ENCODE measurements around the gene CRYM. TPM values are rescaled to one million over a fixed set of nuclear protein-coding genes. Genes with fewer than 3 reads are reported as not detected.

CRYM gene
- total RNA-seq, 1 donor from 2014 or later = not detected

GRCh38 chr16:21233045-21233520 lies 45.0 kb downstream of the CRYM start:
- Histone ChIP-seq H3K27me3 (ENCODE audit: control insufficient read depth in 3 of 3, insufficient read depth in 3 of 3, low read length in 3 of 3) (peaks cover 0 to 5% (median 0%) of the 10 kb centered on the region in 3 donors), H3K4me1 (ENCODE audit: control insufficient read depth in 3 of 3, insufficient read depth in 3 of 3, low read length in 3 of 3) (no peaks in the 10 kb centered on the region), H3K4me3 (ENCODE audit: low read length in 3 of 3) (no peak overlapping the region), H3K9me3 (ENCODE audit: control insufficient read depth in 3 of 3, low read length in 3 of 3) (no peaks in the 10 kb centered on the region), H3K27ac (ENCODE audit: low read depth, low read length) (no peak overlapping the region), H3K9ac (ENCODE audit: low read depth in 1 of 3, low read length in 3 of 3) (no peak overlapping the region), H3K36me3 (ENCODE audit: control insufficient read depth in 3 of 3, insufficient read depth in 3 of 3, low read length in 3 of 3) (no peaks in the 10 kb centered on the region)

- H3K27ac ChIP-seq (ENCODE audit: low read depth, low read length) = no peak overlapping the region
- H3K4me3 ChIP-seq (ENCODE audit: low read length in 3 of 3) = no peak overlapping the region
- no peak overlapping the region for H3K9ac ChIP-seq (ENCODE audit: low read depth in 1 of 3, low read length in 3 of 3)
- peaks cover 0 to 4% (median 0%) of the 10 kb centered on the region in 3 donors for H3K27me3 ChIP-seq (ENCODE audit: control insufficient read depth in 3 of 3, insufficient read depth in 3 of 3, low read length in 3 of 3)
- H3K4me1 ChIP-seq (ENCODE audit: control insufficient read depth in 3 of 3, insufficient read depth in 3 of 3, low read length in 3 of 3) = no peaks in the 10 kb centered on the region
- H3K9me3 ChIP-seq (ENCODE audit: control insufficient read depth in 3 of 3, low read length in 3 of 3) = no peaks in the 10 kb centered on the region
- no peaks in the 10 kb centered on the region for H3K36me3 ChIP-seq (ENCODE audit: control insufficient read depth in 3 of 3, insufficient read depth in 3 of 3, low read length in 3 of 3)
These were observed 49.7 kb downstream of the CRYM start for GRCh38 chr16:21228361-21228872.

GRCh38 chr16:21227866-21228265 lies 50.2 kb downstream of the CRYM start:
- H3K36me3 ChIP-seq (ENCODE audit: control insufficient read depth in 3 of 3, insufficient read depth in 3 of 3, low read length in 3 of 3) = no peaks in the 10 kb centered on the region
- H3K4me3 ChIP-seq (ENCODE audit: low read length in 3 of 3) = no peak overlapping the region
- H3K4me1 ChIP-seq (ENCODE audit: control insufficient read depth in 3 of 3, insufficient read depth in 3 of 3, low read length in 3 of 3) = no peaks in the 10 kb centered on the region
- H3K9ac ChIP-seq (ENCODE audit: low read depth in 1 of 3, low read length in 3 of 3) = no peak overlapping the region
- H3K27me3 ChIP-seq (ENCODE audit: control insufficient read depth in 3 of 3, insufficient read depth in 3 of 3, low read length in 3 of 3) = peaks cover 0 to 4% (median 3%) of the 10 kb centered on the region in 3 donors
- no peak overlapping the region for H3K27ac ChIP-seq (ENCODE audit: low read depth, low read length)
- H3K9me3 ChIP-seq (ENCODE audit: control insufficient read depth in 3 of 3, low read length in 3 of 3) = no peaks in the 10 kb centered on the region

GRCh38 chr16:21226749-21227148 lies 51.3 kb downstream of the CRYM start:
- H3K9ac ChIP-seq (ENCODE audit: low read depth in 1 of 3, low read length in 3 of 3) = no peak overlapping the region
- H3K9me3 ChIP-seq (ENCODE audit: control insufficient read depth in 3 of 3, low read length in 3 of 3) = no peaks in the 10 kb centered on the region
- peaks cover 0 to 4% (median 4%) of the 10 kb centered on the region in 3 donors for H3K27me3 ChIP-seq (ENCODE audit: control insufficient read depth in 3 of 3, insufficient read depth in 3 of 3, low read length in 3 of 3)
- no peak overlapping the region for H3K27ac ChIP-seq (ENCODE audit: low read depth, low read length)
- H3K4me3 ChIP-seq (ENCODE audit: low read length in 3 of 3) = no peak overlapping the region
- H3K4me1 ChIP-seq (ENCODE audit: control insufficient read depth in 3 of 3, insufficient read depth in 3 of 3, low read length in 3 of 3) = no peaks in the 10 kb centered on the region
- H3K36me3 ChIP-seq (ENCODE audit: control insufficient read depth in 3 of 3, insufficient read depth in 3 of 3, low read length in 3 of 3) = no peaks in the 10 kb centered on the region

GRCh38 chr16:21224800-21225199 lies 53.3 kb downstream of the CRYM start:
- Histone ChIP-seq H3K4me1 (ENCODE audit: control insufficient read depth in 3 of 3, insufficient read depth in 3 of 3, low read length in 3 of 3) (no peaks in the 10 kb centered on the region), H3K36me3 (ENCODE audit: control insufficient read depth in 3 of 3, insufficient read depth in 3 of 3, low read length in 3 of 3) (no peaks in the 10 kb centered on the region), H3K9me3 (ENCODE audit: control insufficient read depth in 3 of 3, low read length in 3 of 3) (no peaks in the 10 kb centered on the region), H3K4me3 (ENCODE audit: low read length in 3 of 3) (no peak overlapping the region), H3K9ac (ENCODE audit: low read depth in 1 of 3, low read length in 3 of 3) (no peak overlapping the region), H3K27ac (ENCODE audit: low read depth, low read length) (no peak overlapping the region), H3K27me3 (ENCODE audit: control insufficient read depth in 3 of 3, insufficient read depth in 3 of 3, low read length in 3 of 3) (peaks cover 0 to 4% (median 4%) of the 10 kb centered on the region in 3 donors)

GRCh38 chr16:21223787-21224186 lies 54.3 kb downstream of the CRYM start:
- peaks cover 0 to 4% (median 4%) of the 10 kb centered on the region in 3 donors for H3K27me3 ChIP-seq (ENCODE audit: control insufficient read depth in 3 of 3, insufficient read depth in 3 of 3, low read length in 3 of 3)
- H3K27ac ChIP-seq (ENCODE audit: low read depth, low read length) = no peak overlapping the region
- no peaks in the 10 kb centered on the region for H3K4me1 ChIP-seq (ENCODE audit: control insufficient read depth in 3 of 3, insufficient read depth in 3 of 3, low read length in 3 of 3)
- no peak overlapping the region for H3K9ac ChIP-seq (ENCODE audit: low read depth in 1 of 3, low read length in 3 of 3)
- H3K9me3 ChIP-seq (ENCODE audit: control insufficient read depth in 3 of 3, low read length in 3 of 3) = no peaks in the 10 kb centered on the region
- H3K36me3 ChIP-seq (ENCODE audit: control insufficient read depth in 3 of 3, insufficient read depth in 3 of 3, low read length in 3 of 3) = no peaks in the 10 kb centered on the region
- H3K4me3 ChIP-seq (ENCODE audit: low read length in 3 of 3) = no peak overlapping the region

GRCh38 chr16:21222495-21223337 lies 55.4 kb downstream of the CRYM start:
- Histone ChIP-seq H3K9me3 (ENCODE audit: control insufficient read depth in 3 of 3, low read length in 3 of 3) (no peaks in the 10 kb centered on the region), H3K27me3 (ENCODE audit: control insufficient read depth in 3 of 3, insufficient read depth in 3 of 3, low read length in 3 of 3) (peaks cover 0 to 4% (median 4%) of the 10 kb centered on the region in 3 donors), H3K4me3 (ENCODE audit: low read length in 3 of 3) (no peak overlapping the region), H3K27ac (ENCODE audit: low read depth, low read length) (no peak overlapping the region), H3K9ac (ENCODE audit: low read depth in 1 of 3, low read length in 3 of 3) (no peak overlapping the region), H3K36me3 (ENCODE audit: control insufficient read depth in 3 of 3, insufficient read depth in 3 of 3, low read length in 3 of 3) (no peaks in the 10 kb centered on the region), H3K4me1 (ENCODE audit: control insufficient read depth in 3 of 3, insufficient read depth in 3 of 3, low read length in 3 of 3) (no peaks in the 10 kb centered on the region)

GRCh38 chr16:21219551-21219950 lies 58.5 kb downstream of the CRYM start:
- Histone ChIP-seq H3K27ac (ENCODE audit: low read depth, low read length) (no peak overlapping the region), H3K27me3 (ENCODE audit: control insufficient read depth in 3 of 3, insufficient read depth in 3 of 3, low read length in 3 of 3) (peaks cover 0 to 4% (median 4%) of the 10 kb centered on the region in 3 donors), H3K4me1 (ENCODE audit: control insufficient read depth in 3 of 3, insufficient read depth in 3 of 3, low read length in 3 of 3) (no peaks in the 10 kb centered on the region), H3K4me3 (ENCODE audit: low read length in 3 of 3) (no peak overlapping the region), H3K9ac (ENCODE audit: low read depth in 1 of 3, low read length in 3 of 3) (no peak overlapping the region), H3K36me3 (ENCODE audit: control insufficient read depth in 3 of 3, insufficient read depth in 3 of 3, low read length in 3 of 3) (no peaks in the 10 kb centered on the region), H3K9me3 (ENCODE audit: control insufficient read depth in 3 of 3, low read length in 3 of 3) (no peaks in the 10 kb centered on the region)

GRCh38 chr16:21218153-21218552 lies 59.9 kb downstream of the CRYM start:
- no peak overlapping the region for H3K9ac ChIP-seq (ENCODE audit: low read depth in 1 of 3, low read length in 3 of 3)
- H3K9me3 ChIP-seq (ENCODE audit: control insufficient read depth in 3 of 3, low read length in 3 of 3) = no peaks in the 10 kb centered on the region
- H3K27ac ChIP-seq (ENCODE audit: low read depth, low read length) = no peak overlapping the region
- no peaks in the 10 kb centered on the region for H3K4me1 ChIP-seq (ENCODE audit: control insufficient read depth in 3 of 3, insufficient read depth in 3 of 3, low read length in 3 of 3)
- H3K4me3 ChIP-seq (ENCODE audit: low read length in 3 of 3) = no peak overlapping the region
- H3K27me3 ChIP-seq (ENCODE audit: control insufficient read depth in 3 of 3, insufficient read depth in 3 of 3, low read length in 3 of 3) = peaks cover 0 to 4% (median 0%) of the 10 kb centered on the region in 3 donors
- H3K36me3 ChIP-seq (ENCODE audit: control insufficient read depth in 3 of 3, insufficient read depth in 3 of 3, low read length in 3 of 3) = no peaks in the 10 kb centered on the region

- no peaks in the 10 kb centered on the region for H3K4me1 ChIP-seq (ENCODE audit: control insufficient read depth in 3 of 3, insufficient read depth in 3 of 3, low read length in 3 of 3)
These were observed 61.0 kb downstream of the CRYM start for GRCh38 chr16:21217121-21217520.

More at GRCh38 chr16:21217121-21217520, 61.0 kb downstream of the CRYM start:
- no peak overlapping the region for H3K4me3 ChIP-seq (ENCODE audit: low read length in 3 of 3)
- H3K9me3 ChIP-seq (ENCODE audit: control insufficient read depth in 3 of 3, low read length in 3 of 3) = no peaks in the 10 kb centered on the region
- H3K27ac ChIP-seq (ENCODE audit: low read depth, low read length) = no peak overlapping the region
- H3K36me3 ChIP-seq (ENCODE audit: control insufficient read depth in 3 of 3, insufficient read depth in 3 of 3, low read length in 3 of 3) = no peaks in the 10 kb centered on the region
- no peaks in the 10 kb centered on the region for H3K27me3 ChIP-seq (ENCODE audit: control insufficient read depth in 3 of 3, insufficient read depth in 3 of 3, low read length in 3 of 3)
- no peak overlapping the region for H3K9ac ChIP-seq (ENCODE audit: low read depth in 1 of 3, low read length in 3 of 3)

Measured in skeletal muscle tissue (tissue), 4 donors.